ENCODE measurements around the gene TMEM204.

The TMEM204 gene

GRCh38 chr16:1550696-1551095, 17.2 kb downstream of the TMEM204 start:
- no peak for DNase-seq (ENCODE audit: low spot score)
- no peak for TF ChIP-seq CTCF (IDR thresholded peaks at IDR 0.05; ENCODE audit: extremely low read depth, insufficient read depth, missing control alignments)
- in situ Hi-C loops (cut with MboI; ENCODE audit: low pct_unique_long_range_greater_than_20kb, low sequenced_read_pairs, unreplicated experiment) = no loop called here

- in situ Hi-C loops (cut with MboI; ENCODE audit: low pct_unique_long_range_greater_than_20kb, low sequenced_read_pairs, unreplicated experiment) = no loop called here
- no peak for DNase-seq (ENCODE audit: low spot score)
- TF ChIP-seq CTCF (IDR thresholded peaks at IDR 0.05; ENCODE audit: extremely low read depth, insufficient read depth, missing control alignments) = no peak
Measured at GRCh38 chr16:1551166-1551565, 17.7 kb downstream of the TMEM204 start.

DNA sequence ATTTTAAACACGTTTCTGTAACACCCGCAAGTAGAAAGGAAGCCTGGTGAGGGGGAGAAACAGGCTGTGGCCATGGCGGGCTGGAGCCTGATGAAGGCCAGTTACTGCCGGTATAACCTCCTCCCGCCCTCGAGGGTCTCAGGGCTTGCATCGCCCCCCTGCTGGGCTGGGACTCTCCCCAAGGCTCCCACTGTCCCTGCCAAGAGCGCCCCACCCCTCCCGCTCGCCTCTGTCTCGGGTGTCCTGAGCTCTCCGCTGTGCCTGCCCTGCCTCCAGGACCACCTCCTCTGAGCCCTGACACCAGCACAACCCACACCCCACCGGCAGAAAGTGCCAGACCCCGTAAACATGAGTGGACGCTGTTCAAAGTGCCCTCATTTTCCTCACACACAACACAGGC, 18.7 kb downstream of the TMEM204 start:
- TF ChIP-seq CTCF (IDR thresholded peaks at IDR 0.05; ENCODE audit: extremely low read depth, insufficient read depth, missing control alignments) = no peak
- in situ Hi-C loops (cut with MboI; ENCODE audit: low pct_unique_long_range_greater_than_20kb, low sequenced_read_pairs, unreplicated experiment) = no loop called here
- no peak for DNase-seq (ENCODE audit: low spot score)

DNA sequence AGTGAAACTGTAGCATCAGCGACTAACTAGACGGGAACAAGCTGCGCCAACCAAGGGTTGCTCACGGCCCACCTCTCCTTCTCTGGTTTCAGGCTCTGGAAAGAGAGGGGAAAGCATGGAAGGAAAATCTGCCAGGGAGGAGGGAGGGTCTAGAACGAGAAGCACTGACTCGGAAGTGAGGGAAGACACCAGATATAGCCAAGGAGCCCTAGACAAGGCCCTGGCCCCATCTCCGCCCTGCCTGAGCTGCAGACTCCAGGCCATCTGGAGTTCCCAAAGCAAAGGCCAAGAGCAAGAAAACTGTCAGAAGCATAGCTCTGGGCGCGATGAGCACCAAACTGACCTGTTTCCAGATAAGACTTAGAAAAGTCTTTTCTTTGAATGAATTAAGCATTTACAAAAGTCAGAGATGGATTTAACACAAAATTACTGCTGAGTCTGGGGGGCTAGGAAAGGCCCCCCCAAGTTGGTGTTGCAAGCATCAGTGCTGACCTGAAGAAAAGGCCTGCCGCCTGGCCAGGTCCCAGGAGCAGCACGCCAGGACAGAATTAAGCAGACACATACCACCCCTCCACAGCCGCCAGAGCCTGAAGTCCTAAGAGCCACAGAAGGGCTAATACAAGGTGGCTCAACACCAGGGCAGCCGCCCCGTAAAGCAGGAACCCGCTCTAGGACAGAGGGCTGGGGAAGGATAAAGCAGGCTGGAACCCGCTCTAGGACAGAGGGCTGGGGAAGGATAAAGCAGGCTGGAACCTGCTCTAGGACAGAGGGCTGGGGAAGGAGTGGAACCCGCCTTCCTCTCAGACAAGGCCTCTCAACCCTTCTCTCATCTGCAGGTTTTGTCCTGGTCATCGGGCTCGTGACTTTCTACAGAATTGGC, 20.7 kb downstream of the TMEM204 start:
- DNase-seq (ENCODE audit: low spot score) = no peak
- in situ Hi-C loops (cut with MboI; ENCODE audit: low pct_unique_long_range_greater_than_20kb, low sequenced_read_pairs, unreplicated experiment) = no loop called here
- no peak for TF ChIP-seq CTCF (IDR thresholded peaks at IDR 0.05; ENCODE audit: extremely low read depth, insufficient read depth, missing control alignments)

DNA sequence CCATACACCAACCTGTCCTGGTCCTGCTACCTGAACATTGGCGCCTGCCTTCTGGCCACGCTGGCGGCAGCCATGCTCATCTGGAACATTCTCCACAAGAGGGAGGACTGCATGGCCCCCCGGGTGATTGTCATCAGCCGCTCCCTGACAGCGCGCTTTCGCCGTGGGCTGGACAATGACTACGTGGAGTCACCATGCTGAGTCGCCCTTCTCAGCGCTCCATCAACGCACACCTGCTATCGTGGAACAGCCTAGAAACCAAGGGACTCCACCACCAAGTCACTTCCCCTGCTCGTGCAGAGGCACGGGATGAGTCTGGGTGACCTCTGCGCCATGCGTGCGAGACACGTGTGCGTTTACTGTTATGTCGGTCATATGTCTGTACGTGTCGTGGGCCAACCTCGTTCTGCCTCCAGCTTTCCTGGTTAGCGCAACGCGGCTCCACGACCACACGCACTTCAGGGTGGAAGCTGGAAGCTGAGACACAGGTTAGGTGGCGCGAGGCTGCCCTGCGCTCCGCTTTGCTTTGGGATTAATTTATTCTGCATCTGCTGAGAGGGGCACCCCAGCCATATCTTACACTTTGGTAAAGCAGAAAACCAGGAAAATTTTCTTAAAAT, 21.5 kb downstream of the TMEM204 start:
- no peak for DNase-seq (ENCODE audit: low spot score)
- in situ Hi-C loops (cut with MboI; ENCODE audit: low pct_unique_long_range_greater_than_20kb, low sequenced_read_pairs, unreplicated experiment) = no loop called here
- TF ChIP-seq CTCF (IDR thresholded peaks at IDR 0.05; ENCODE audit: extremely low read depth, insufficient read depth, missing control alignments) = no peak

DNA sequence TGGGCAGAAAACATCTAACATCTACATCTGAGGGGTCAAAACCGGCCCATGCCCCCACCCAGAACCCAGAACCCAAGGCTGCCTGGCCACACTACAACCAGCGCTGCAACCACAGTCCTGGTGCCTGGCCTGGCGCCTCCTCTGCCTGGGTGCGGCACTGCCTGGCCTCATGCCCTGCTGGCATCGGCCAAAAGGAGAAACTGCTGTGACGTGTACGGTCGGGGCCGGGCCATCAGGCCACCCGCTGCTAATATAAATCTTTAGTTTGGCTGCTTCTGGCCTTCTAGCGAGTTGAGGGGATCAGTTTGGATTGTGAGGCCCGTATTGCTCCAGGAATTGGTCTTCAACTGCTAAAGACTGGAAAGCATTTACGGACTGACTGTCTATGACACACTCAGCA, 22.8 kb downstream of the TMEM204 start:
- no peak for TF ChIP-seq CTCF (IDR thresholded peaks at IDR 0.05; ENCODE audit: extremely low read depth, insufficient read depth, missing control alignments)
- in situ Hi-C loops (cut with MboI; ENCODE audit: low pct_unique_long_range_greater_than_20kb, low sequenced_read_pairs, unreplicated experiment) = no loop called here
- DNase-seq (ENCODE audit: low spot score) = no peak

All from GM13977 (cell line).